Thoracic aorta (tissue), 2 donors: ENCODE data around the gene CDR2. TPM values are rescaled to one million over a fixed set of nuclear protein-coding genes. Genes with fewer than 3 reads are reported as not detected.

ENCODE experiments used
- ATAC-seq: fragments of 150-250 bp; one replicate; pipeline ENCODE4 v1.8.0; 2017; ENCODE audit warnings: low read depth; ENCODE audit not compliant: insufficient number of reproducible peaks, low FRiP score
- DNase-seq: peaks from one replicate; pipeline ENCODE4 v3.0.0-alpha.2; 2020; ENCODE audit warnings: low spot score
- H3K27ac ChIP-seq, 2 donors: fragments of 200-600 bp; sonication (generic); 1 replicate in 1 of 2; 2 replicates in 1 of 2; pipeline ENCODE4 v1.5.1; 2016; ENCODE audit warnings: mild to moderate bottlenecking in 2 of 2, moderate library complexity in 2 of 2
- H3K27me3 ChIP-seq: fragments of 200-600 bp; sonication (generic); replicated peaks from 2 replicates; pipeline ENCODE4 v1.6.0; 2016; ENCODE audit warnings: mild to moderate bottlenecking; ENCODE audit not compliant: insufficient read depth
- H3K36me3 ChIP-seq: fragments of 200-600 bp; sonication (generic); one replicate; pipeline ENCODE4 v1.5.1; 2016
- H3K4me1 ChIP-seq, 2 donors: fragments of 200-600 bp; sonication (generic); 1 replicate in 1 of 2; 2 replicates in 1 of 2; pipeline versions ENCODE4 v1.5.1 to v1.6.0; 2016; ENCODE audit warnings: low read depth in 2 of 2, mild to moderate bottlenecking in 1 of 2; ENCODE audit not compliant: control insufficient read depth in 1 of 2
- H3K4me3 ChIP-seq: fragments of 200-600 bp; sonication (generic); 2 replicates; pipeline ENCODE4 v1.5.1; 2016; ENCODE audit warnings: mild to moderate bottlenecking
- H3K9me3 ChIP-seq: fragments of 200-600 bp; sonication (generic); 2 replicates; pipeline ENCODE4 v1.5.1; 2016
- total RNA-seq, 2 donors: library from RNA; depleted of rRNA; stranded (reverse); fragments of >200 nt; gene quantifications; one replicate each; pipeline versions ENCODE4 v1.1.0 to v1.2.3, GENCODE V29; 2016
- TF ChIP-seq, protein P1 (sequence below): fragments of 200-600 bp; sonication (generic); IDR thresholded peaks from one replicate; pipeline ENCODE4 v1.5.1; 2019; ENCODE audit warnings: antibody characterized with exemption

Gene CDR2
- total RNA-seq, 2 donors from 2014 or later = 41.2 to 55.0 TPM

DNA sequence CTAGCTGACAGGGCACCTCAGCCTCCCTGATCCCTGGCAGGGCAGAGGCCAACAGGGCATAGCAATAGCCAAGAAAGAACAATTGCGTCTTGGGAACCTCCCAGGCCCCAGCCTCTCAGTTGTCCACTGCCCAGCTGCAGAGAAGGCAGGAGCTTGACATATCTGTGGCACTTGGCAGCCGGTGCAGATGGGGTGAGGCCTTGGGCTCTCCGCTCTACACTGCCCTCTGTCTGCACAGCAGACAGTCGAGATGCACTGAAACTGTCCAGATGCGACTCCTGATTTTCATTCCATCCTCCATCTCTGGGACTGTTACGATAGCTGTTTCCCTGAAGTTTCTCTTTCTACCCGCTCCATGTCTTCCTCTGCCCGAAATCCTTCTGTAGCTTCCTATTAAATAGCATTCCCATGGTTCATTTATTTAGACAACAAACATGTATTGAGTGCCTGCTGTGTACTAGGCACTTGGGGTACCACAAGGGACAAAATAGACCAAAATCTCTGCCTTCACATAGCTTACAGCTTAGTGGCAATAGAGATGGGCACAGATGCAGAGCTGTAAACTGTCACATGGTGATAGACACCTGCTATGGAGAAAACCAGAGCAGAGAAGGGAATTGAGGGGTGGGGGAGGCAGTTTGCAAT, 73.9 kb downstream of the CDR2 start:
- TF ChIP-seq, protein P1, sequence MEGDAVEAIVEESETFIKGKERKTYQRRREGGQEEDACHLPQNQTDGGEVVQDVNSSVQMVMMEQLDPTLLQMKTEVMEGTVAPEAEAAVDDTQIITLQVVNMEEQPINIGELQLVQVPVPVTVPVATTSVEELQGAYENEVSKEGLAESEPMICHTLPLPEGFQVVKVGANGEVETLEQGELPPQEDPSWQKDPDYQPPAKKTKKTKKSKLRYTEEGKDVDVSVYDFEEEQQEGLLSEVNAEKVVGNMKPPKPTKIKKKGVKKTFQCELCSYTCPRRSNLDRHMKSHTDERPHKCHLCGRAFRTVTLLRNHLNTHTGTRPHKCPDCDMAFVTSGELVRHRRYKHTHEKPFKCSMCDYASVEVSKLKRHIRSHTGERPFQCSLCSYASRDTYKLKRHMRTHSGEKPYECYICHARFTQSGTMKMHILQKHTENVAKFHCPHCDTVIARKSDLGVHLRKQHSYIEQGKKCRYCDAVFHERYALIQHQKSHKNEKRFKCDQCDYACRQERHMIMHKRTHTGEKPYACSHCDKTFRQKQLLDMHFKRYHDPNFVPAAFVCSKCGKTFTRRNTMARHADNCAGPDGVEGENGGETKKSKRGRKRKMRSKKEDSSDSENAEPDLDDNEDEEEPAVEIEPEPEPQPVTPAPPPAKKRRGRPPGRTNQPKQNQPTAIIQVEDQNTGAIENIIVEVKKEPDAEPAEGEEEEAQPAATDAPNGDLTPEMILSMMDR = peak; percentile 21
- Histone ChIP-seq H3K27me3 (no peaks in the 10 kb centered on the region), H3K4me3 (no peak overlapping the region), H3K4me1 (peaks cover 0 to 21% of the 10 kb centered on the region in 2 donors), H3K36me3 (peaks cover 7% of the 10 kb centered on the region), H3K27ac (no peak overlapping the region), H3K9me3 (no peaks in the 10 kb centered on the region)
- ATAC-seq (no peak), DNase-seq (no peak)

DNA sequence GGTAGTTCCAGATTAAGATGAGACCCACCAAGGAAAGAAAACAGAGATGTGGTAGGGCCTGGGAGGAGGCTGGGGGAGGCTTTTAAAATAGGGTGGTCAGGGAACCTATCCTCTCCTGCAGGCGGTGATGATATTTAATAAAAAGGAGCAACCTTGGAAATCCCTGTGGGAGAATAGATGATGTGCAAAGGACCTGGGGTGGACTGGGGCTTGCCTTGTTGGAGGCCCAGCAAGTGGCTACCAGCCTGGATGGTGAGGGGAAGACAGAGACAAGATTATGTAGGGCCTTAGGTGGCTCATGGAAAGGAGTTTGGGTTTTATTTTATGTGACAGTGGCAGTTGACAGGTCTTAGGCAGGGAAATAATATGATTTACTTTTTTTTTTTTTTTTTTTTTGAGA, 75.4 kb downstream of the CDR2 start:
- Histone ChIP-seq H3K36me3 (no peaks in the 10 kb centered on the region), H3K4me1 (peaks cover 0 to 21% of the 10 kb centered on the region in 2 donors), H3K27me3 (no peaks in the 10 kb centered on the region), H3K27ac (peak overlapping the region; percentile 47 to 90), H3K4me3 (no peak overlapping the region), H3K9me3 (no peaks in the 10 kb centered on the region)
- ATAC-seq (no peak), DNase-seq (no peak)
- TF ChIP-seq, protein P1 = no peak

DNA sequence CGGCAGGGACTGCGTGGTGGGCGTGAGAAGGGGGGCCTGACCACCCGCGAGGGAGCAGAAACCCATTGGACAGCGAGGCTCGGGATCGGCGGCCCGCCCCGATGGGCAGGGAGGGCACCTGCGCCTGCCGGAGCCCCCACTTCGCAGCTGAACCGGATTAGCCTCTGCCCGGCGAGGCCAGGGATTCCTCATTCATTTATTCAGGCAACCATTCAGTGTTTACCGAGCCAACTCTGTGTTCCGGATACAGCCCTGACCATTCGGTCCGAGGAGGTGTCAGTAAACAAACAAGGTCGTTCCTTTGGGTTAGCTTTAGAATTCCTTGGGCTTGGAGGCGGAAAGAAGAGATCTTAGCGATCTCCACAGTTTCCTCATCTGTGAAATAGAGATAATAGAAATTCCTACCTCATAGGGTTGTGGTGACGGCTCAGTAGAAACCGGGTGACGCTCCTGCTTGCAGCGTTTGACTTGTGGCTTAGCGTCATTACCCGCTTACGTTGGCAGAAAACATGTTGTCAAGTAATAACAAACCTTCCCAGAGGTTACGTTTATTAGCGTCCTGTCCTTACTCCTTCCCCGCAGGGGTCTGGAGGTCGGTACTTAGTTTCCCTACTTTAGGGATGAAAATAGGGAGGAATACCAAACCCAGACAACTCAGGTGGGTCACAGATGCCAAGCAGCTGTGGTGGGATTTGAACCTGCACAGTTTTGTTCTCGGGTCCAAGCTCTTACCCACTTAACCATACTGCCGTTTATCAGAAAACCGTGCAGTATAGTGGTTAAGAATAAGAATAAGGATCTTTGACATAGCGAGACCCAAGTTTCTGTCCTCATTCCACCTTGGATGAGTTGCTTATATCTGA, 76.3 kb downstream of the CDR2 start:
- DNase-seq (peak; percentile 19), ATAC-seq (peak; percentile 56)
- TF ChIP-seq, protein P1 = no peak

DNA sequence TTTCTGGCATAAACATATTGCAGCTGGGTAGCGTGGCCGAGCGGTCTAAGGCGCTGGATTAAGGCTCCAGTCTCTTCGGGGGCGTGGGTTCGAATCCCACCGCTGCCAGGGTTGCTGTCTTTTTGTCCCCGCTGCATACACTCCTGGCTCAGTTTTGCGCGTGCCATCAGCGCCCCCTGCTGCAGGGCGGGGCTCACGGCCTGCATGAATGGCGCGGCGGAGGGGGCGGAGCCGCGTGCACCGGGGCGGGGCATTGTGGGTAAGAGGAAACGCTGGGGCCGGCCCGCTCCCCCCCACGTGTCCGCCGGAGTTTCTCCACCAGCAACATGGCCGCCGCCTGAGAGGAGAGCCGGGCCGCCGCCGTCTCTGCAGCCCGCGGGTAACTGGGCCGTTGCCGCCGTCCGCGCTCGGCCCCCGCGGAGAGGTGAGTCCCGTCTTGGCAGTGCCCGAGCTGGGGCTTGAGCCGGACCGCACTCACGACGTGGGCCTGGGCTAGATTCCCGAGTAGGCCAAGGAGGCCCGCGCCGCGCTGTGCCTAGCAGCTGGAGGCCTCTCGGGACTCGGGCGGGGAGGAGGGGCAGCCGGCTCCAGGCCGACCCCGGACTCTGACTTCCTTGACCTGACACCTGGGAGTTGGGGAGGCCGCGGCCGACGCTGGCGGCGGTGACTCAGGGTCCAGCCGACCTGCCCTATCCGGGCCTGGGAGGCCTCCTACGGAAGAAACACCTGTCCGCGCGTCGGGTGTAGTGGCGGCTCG, 77.1 kb downstream of the CDR2 start, which contains the start of gene POLR3E:
POLR3E (plus strand) TSS at position 296 of the 757 bp plus-strand sequence. CDS start 5,560 bp downstream, outside the sequence.
- peaks cover 0 to 21% of the 10 kb centered on the region in 2 donors for H3K4me1 ChIP-seq
- ATAC-seq (peak; percentile 75), DNase-seq (peak; percentile 97)
- no peaks in the 10 kb centered on the region for H3K9me3 ChIP-seq
- no peaks in the 10 kb centered on the region for H3K27me3 ChIP-seq
- peak within 1 kb of the TSS; percentile 93 for H3K4me3 ChIP-seq
- H3K27ac ChIP-seq = peak within 1 kb of the TSS; percentile 88 to 90
- TF ChIP-seq, protein P1 = peak; percentile 75
- H3K36me3 ChIP-seq = no peaks in the 10 kb centered on the region

More for the DNA sequence above, 76.3 kb downstream of the CDR2 start:
- Histone ChIP-seq H3K27me3 (no peaks in the 10 kb centered on the region), H3K4me3 (peak overlapping the region; percentile 93), H3K4me1 (peaks cover 0 to 21% of the 10 kb centered on the region in 2 donors), H3K9me3 (no peaks in the 10 kb centered on the region), H3K27ac (peak overlapping the region; percentile 88 to 90), H3K36me3 (no peaks in the 10 kb centered on the region)
